ENCODE measurements around the gene ADGRA1. TPM values are rescaled to one million over a fixed set of nuclear protein-coding genes. Genes with fewer than 3 reads are reported as not detected.

The ADGRA1 gene
- polyA plus RNA-seq, 2 of the 4 experiments (the other 2 are of a cell fraction): not detected

GRCh38 chr10:133173860-133174640 lies 86.3 kb downstream of the ADGRA1 start:
- POLR2A ChIA-PET: no interaction called here
- Histone ChIP-seq H3K27ac (no peak overlapping the region), H3K9me3 (0 out of 3 replicates have a peak, but pooled peaks cover 6% of the 10 kb centered on the region), H3K4me2 (no peak overlapping the region), H3K4me1 (no peaks in the 10 kb centered on the region), H3K4me3 (no peak overlapping the region)
- ATAC-seq: no peak
- no peak for DNase-seq (ENCODE audit: low read depth in 1 of 2, low spot score in 1 of 2)
- TF ChIP-seq HOXB13 (CRISPR knock-in tag; IDR thresholded peaks at IDR 0.05; ENCODE audit: low read depth) (no peak), TP53 (CRISPR knock-in tag; IDR thresholded peaks at IDR 0.05) (no peak), RARB (CRISPR knock-in tag; IDR thresholded peaks at IDR 0.05) (no peak), REST (IDR thresholded peaks at IDR 0.05) (no peak), ESRRA (IDR thresholded peaks at IDR 0.05; ENCODE audit: borderline replicate concordance, low read length) (no peak), PBX3 (IDR thresholded peaks at IDR 0.05) (no peak), HEYL (CRISPR knock-in tag; IDR thresholded peaks at IDR 0.05) (no peak), JUNB (IDR thresholded peaks at IDR 0.05) (no peak), CEBPB (IDR thresholded peaks at IDR 0.05) (no peak), FOSB (CRISPR knock-in tag; IDR thresholded peaks at IDR 0.05) (no peak), NPAS2 (CRISPR knock-in tag; IDR thresholded peaks at IDR 0.05; ENCODE audit: borderline replicate concordance) (no peak), CTCF (IDR thresholded peaks at IDR 0.05) (no peak), ELK1 (IDR thresholded peaks at IDR 0.05; ENCODE audit: low read depth, low read length) (no peak), MAFK (IDR thresholded peaks at IDR 0.05; ENCODE audit: partially characterized antibody) (no peak), RAD21 (conservative IDR thresholded peaks at IDR 0.05 in 1 of 2, IDR thresholded peaks at IDR 0.05 in 1 of 2) (no peak), ZNF302 (CRISPR knock-in tag; IDR thresholded peaks at IDR 0.05) (no peak), ZFP36 (IDR thresholded peaks at IDR 0.05; ENCODE audit: borderline replicate concordance, partially characterized antibody) (no peak), CHD4 (IDR thresholded peaks at IDR 0.05; ENCODE audit: borderline replicate concordance) (no peak), NFE2L2 (conservative IDR thresholded peaks at IDR 0.05; ENCODE audit: low read length) (no peak)
- FAIRE-seq: no peak
- 72% methylated on average over 15 of the region's 15 CpGs for WGBS (ENCODE audit: missing lambda C conversion rate)
- CTCF ChIA-PET: no interaction called here
